ENCODE results near the gene ZBTB16.

GRCh38 chr11:114247070-114247789 is 187.7 kb downstream of the ZBTB16 start:
- TF ChIP-seq CTCF (optimal IDR thresholded peaks at IDR 0.05 in 1 of 3, IDR thresholded peaks at IDR 0.05 in 1 of 3, conservative IDR thresholded peaks at IDR 0.05 in 1 of 3; ENCODE audit: extremely low read depth in 1 of 3, insufficient read depth in 2 of 3, low read length in 3 of 3) (no peak), EZH2 (IDR thresholded peaks at IDR 0.05; ENCODE audit: low read length) (no peak)
